MCF 10A (cell line): ENCODE data around the gene PHLPP1. TPM values are rescaled to one million over a fixed set of nuclear protein-coding genes. Genes with fewer than 3 reads are reported as not detected.

ENCODE experiments used
- BruUV-seq: library from RNA; stranded (reverse); fragments of 400-500 nt; replicated peaks from 2 replicates; lab custom pipeline; 2021; lab: Mats Ljungman, UMichigan
- CTCF ChIA-PET: fragments of 300-600 bp; sonication (Branson Sonifier 250); formaldehyde crosslinking; extraction: SDS; loops from one replicate; lab custom pipeline; 2021; ENCODE audit warnings: antibody characterized with exemption, inconsistent platforms; lab: Yijun Ruan, JAX
- POLR2A ChIA-PET: fragments of 300-600, 350-650 bp; sonication (Branson Sonifier 250); formaldehyde crosslinking; extraction: SDS; loops from one replicate; lab custom pipeline; 2020; ENCODE audit warnings: antibody characterized with exemption, inconsistent platforms; lab: Yijun Ruan, JAX
- DNase-seq: peaks from one replicate; pipeline ENCODE4 v3.0.0-alpha.2; 2018; ENCODE audit not compliant: unreplicated experiment
- H3K27ac Mint-ChIP-seq: one replicate; pipeline ENCODE4 v1.8.0; 2022; ENCODE audit warnings: mild to moderate bottlenecking, low read depth, mixed read lengths; ENCODE audit not compliant: unreplicated experiment
- H3K27me3 Mint-ChIP-seq: one replicate; pipeline ENCODE4 v1.8.0; 2022; ENCODE audit warnings: mixed read lengths; ENCODE audit not compliant: insufficient read depth, unreplicated experiment
- H3K36me3 Mint-ChIP-seq: one replicate; pipeline ENCODE4 v1.8.0; 2022; ENCODE audit warnings: mild to moderate bottlenecking, moderate library complexity, mixed read lengths; ENCODE audit not compliant: insufficient read depth, unreplicated experiment
- H3K4me1 Mint-ChIP-seq: one replicate; pipeline ENCODE4 v1.8.0; 2022; ENCODE audit warnings: mixed read lengths; ENCODE audit not compliant: insufficient read depth, unreplicated experiment
- H3K4me3 Mint-ChIP-seq: one replicate; pipeline ENCODE4 v1.8.0; 2022; ENCODE audit warnings: mild to moderate bottlenecking, moderate library complexity, mixed read lengths; ENCODE audit not compliant: unreplicated experiment
- H3K9me3 Mint-ChIP-seq: one replicate; pipeline ENCODE4 v1.8.0; 2022; ENCODE audit warnings: mixed read lengths; ENCODE audit not compliant: unreplicated experiment
- intact Hi-C: fragments of 100-400 bp; cut with micrococcal nuclease; formaldehyde crosslinking; loops from 2 replicates; pipeline ENCODE4 v1.14.1; 2022
- total RNA-seq: library from RNA; stranded (reverse); gene quantifications from 2 replicates; pipeline ENCODE4 v1.2.3, GENCODE V29; 2022
- TF ChIP-seq, protein P1 (sequence below): fragments of 200-600 bp; IDR thresholded peaks from one replicate; pipeline ENCODE4 v1.8.0; 2022; ENCODE audit warnings: antibody characterized with exemption, mild to moderate bottlenecking; ENCODE audit not compliant: unreplicated experiment

PHLPP1 gene
- total RNA-seq, 1 experiment from 2014 or later = 13.1 TPM

DNA sequence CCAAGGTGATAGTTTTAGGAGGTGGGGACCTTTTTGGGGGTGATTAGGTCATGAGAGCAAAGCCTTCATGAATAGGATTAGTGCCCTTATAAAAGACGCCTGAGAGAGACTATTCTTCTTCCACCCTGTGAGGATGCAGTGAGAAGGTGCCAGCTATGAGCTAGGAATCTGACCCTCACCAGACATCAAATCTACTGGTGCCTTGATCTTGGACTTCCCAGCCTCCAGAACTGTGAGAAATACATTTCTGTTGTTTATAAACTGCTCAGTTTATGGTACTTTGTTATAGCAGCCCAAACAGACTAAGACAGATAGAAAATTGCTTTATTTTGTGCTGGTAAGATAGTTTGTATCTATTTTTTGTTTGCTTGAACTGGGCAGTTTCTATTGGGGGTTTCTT, 40.1 kb downstream of the PHLPP1 start:
- no TSS peak for BruUV-seq
- Mint-ChIP-seq H3K27me3 (no peaks in the 10 kb centered on the region), H3K9me3 (no peaks in the 10 kb centered on the region), H3K4me3 (no peak overlapping the region), H3K27ac (no peak overlapping the region), H3K4me1 (peaks cover 51% of the 10 kb centered on the region), H3K36me3 (no peaks in the 10 kb centered on the region)
- POLR2A ChIA-PET = interaction anchor here (0.7 to 2.3 kb wide), 6 partner anchors 10 to 39 kb away, joined by 3 to 11 read pairs (median 5); no protein-coding TSS in a partner anchor
- TF ChIP-seq, protein P1, sequence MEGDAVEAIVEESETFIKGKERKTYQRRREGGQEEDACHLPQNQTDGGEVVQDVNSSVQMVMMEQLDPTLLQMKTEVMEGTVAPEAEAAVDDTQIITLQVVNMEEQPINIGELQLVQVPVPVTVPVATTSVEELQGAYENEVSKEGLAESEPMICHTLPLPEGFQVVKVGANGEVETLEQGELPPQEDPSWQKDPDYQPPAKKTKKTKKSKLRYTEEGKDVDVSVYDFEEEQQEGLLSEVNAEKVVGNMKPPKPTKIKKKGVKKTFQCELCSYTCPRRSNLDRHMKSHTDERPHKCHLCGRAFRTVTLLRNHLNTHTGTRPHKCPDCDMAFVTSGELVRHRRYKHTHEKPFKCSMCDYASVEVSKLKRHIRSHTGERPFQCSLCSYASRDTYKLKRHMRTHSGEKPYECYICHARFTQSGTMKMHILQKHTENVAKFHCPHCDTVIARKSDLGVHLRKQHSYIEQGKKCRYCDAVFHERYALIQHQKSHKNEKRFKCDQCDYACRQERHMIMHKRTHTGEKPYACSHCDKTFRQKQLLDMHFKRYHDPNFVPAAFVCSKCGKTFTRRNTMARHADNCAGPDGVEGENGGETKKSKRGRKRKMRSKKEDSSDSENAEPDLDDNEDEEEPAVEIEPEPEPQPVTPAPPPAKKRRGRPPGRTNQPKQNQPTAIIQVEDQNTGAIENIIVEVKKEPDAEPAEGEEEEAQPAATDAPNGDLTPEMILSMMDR = no peak
- CTCF ChIA-PET = interaction anchor here (0.6 to 1.1 kb wide), 4 partner anchors 11 to 39 kb away, joined by 3 to 4 read pairs (median 4); no protein-coding TSS in a partner anchor
- intact Hi-C loops = no loop called here
- no peak for DNase-seq

DNA sequence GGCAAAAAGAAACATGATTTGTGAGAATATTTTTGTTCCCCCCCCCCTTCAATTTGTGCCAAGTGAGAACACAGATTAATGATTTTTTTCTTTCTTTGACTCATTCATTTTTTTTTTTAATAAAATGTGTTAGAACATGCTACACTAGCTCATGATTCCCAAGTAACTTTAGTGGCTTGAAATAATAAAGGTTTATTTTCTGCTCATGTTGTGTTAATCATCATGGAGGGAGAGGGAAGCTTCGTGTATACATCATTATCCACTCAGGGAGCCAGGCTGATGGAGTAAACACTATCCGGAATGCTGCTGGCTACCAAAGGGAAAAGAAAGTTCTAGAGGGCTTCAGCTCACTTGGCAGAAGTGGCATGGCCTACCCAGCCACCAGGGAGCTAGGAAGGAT, 40.6 kb downstream of the PHLPP1 start:
- CTCF ChIA-PET = interaction anchor here (0.9 to 1.1 kb wide), 3 partner anchors 11 to 39 kb away, joined by 3 to 4 read pairs (median 4); no protein-coding TSS in a partner anchor

DNA sequence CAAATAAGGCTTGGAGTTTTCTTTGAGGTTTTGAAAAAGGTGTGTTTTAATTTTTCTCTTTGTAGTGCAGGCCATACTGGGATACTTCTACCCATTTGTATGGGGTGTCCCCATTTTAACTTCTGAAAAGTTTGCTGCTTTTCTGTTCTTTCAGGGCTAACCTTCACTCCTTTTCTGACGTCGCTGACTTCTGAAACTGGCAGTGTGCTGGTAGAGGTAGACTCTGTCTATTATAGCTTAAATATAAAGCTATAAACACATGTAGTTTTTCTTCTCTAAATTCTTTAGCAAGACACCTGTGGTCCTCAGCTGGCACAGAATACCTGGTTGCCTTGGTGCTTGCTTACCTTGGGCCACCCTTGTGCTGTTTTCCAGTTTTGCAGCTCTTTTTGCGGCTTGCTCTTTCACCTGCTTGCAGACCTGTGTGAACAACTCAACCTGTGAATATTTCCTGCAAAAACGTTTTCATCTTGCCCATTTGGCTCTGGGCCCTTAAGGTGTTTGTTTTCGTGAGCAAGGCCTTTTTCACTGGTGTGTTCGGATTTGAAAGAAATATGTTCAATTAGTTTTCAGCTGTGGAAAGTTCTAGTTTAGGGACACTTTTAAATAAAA, 42.2 kb downstream of the PHLPP1 start:
- no peak overlapping the region for H3K27ac Mint-ChIP-seq
- no peaks in the 10 kb centered on the region for H3K36me3 Mint-ChIP-seq
- intact Hi-C loops = loop anchor here (2.0 kb wide), 1 partner anchor 41 kb away; no protein-coding TSS in a partner anchor
- no TSS peak for BruUV-seq
- CTCF ChIA-PET = interaction anchor here (0.7 to 2.2 kb wide), 5 partner anchors 9 to 681 kb away, joined by 3 to 11 read pairs (median 4); no protein-coding TSS in a partner anchor
- no peaks in the 10 kb centered on the region for H3K9me3 Mint-ChIP-seq
- TF ChIP-seq, protein P1 = no peak
- peaks cover 38% of the 10 kb centered on the region for H3K4me1 Mint-ChIP-seq
- POLR2A ChIA-PET = interaction anchor here (0.7 to 13.2 kb wide), 9 partner anchors 11 to 127 kb away, joined by 3 to 316 read pairs (median 8); partner anchors contain the start of gene PHLPP1
- DNase-seq = peak; percentile 33
- no peaks in the 10 kb centered on the region for H3K27me3 Mint-ChIP-seq
- H3K4me3 Mint-ChIP-seq = peak overlapping the region; percentile 27

More for the DNA sequence above, 40.6 kb downstream of the PHLPP1 start:
- peak overlapping the region; percentile 61 for H3K27ac Mint-ChIP-seq
- no peaks in the 10 kb centered on the region for H3K9me3 Mint-ChIP-seq
- intact Hi-C loops = no loop called here
- no peak overlapping the region for H3K4me3 Mint-ChIP-seq
- H3K4me1 Mint-ChIP-seq = peaks cover 47% of the 10 kb centered on the region
- POLR2A ChIA-PET = interaction anchor here (0.7 to 2.3 kb wide), 7 partner anchors 9 to 39 kb away, joined by 3 to 11 read pairs (median 6); no protein-coding TSS in a partner anchor
- H3K36me3 Mint-ChIP-seq = no peaks in the 10 kb centered on the region
- H3K27me3 Mint-ChIP-seq = no peaks in the 10 kb centered on the region
- no TSS peak for BruUV-seq
- TF ChIP-seq, protein P1 = no peak
- no peak for DNase-seq

DNA sequence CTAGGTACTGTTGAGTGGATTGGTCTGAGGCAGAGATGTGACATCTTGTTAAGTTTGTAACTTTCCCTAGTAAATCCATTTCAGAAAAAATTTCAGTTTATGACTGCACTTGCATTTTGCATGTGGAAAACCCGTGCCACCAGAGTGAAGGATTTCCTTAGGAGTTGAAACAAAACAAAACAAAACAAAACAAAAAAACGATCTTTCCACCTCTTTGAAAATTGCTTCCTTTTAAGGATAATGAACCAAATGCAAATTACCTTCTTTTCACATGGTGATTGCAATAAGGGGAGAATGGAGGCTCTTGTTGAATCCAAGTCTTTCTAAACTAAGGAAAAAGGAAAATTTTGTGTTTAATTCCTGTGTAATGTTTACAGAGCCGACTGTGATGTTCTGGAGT, 43.2 kb downstream of the PHLPP1 start:
- Mint-ChIP-seq H3K4me3 (peak overlapping the region; percentile 17), H3K27me3 (no peaks in the 10 kb centered on the region), H3K9me3 (no peaks in the 10 kb centered on the region), H3K36me3 (no peaks in the 10 kb centered on the region), H3K27ac (peak overlapping the region; percentile 55), H3K4me1 (peaks cover 46% of the 10 kb centered on the region)
- DNase-seq = no peak
- TF ChIP-seq, protein P1 = no peak
- BruUV-seq = no TSS peak
- ChIA-PET CTCF (interaction anchor here (0.6 to 2.2 kb wide), 7 partner anchors 8 to 680 kb away, joined by 3 to 11 read pairs (median 4); partner anchors contain the start of gene PHLPP1), POLR2A (interaction anchor here (0.5 to 13.2 kb wide), 10 partner anchors 10 to 668 kb away, joined by 3 to 316 read pairs (median 6); partner anchors contain the start of gene PHLPP1)
- intact Hi-C loops = loop anchor here (2.0 kb wide), 1 partner anchor 42 kb away; no protein-coding TSS in a partner anchor
